BLaER1 treated with 17β-estradiol and CSF1 and Interleukin-3, amounts not matched to agents 10 nM and 100 nM (cell line): Measurements from ENCODE around the gene DMPK.

Source experiments
- H3K27ac ChIP-seq, 11 experiments: shearing (Covaris generic); formaldehyde crosslinking; 2 replicates each; pipeline ENCODE4 v1.8.1; 2022
- H3K27me3 ChIP-seq, 11 experiments: shearing (Covaris generic); formaldehyde crosslinking; 2 replicates each; pipeline ENCODE4 v1.8.1; 2022
- H3K36me3 ChIP-seq, 11 experiments: shearing (Covaris generic); formaldehyde crosslinking; 2 replicates each; pipeline ENCODE4 v1.8.1; 2022
- H3K4me1 ChIP-seq, 10 experiments: shearing (Covaris generic); formaldehyde crosslinking; 2 replicates each; pipeline ENCODE4 v1.8.1; 2022
- H3K4me2 ChIP-seq, 11 experiments: shearing (Covaris generic); formaldehyde crosslinking; 2 replicates each; pipeline ENCODE4 v1.8.1; 2022
- H3K4me3 ChIP-seq, 10 experiments: shearing (Covaris generic); formaldehyde crosslinking; 2 replicates each; pipeline ENCODE4 v1.8.1; 2022
- H3K9ac ChIP-seq, 11 experiments: shearing (Covaris generic); formaldehyde crosslinking; 2 replicates each; pipeline ENCODE4 v1.8.1; 2022
- H3K9me3 ChIP-seq, 11 experiments: shearing (Covaris generic); formaldehyde crosslinking; replicated peaks in 1 of 11; 2 replicates each; pipeline ENCODE4 v1.8.1; 2022
- H4K20me1 ChIP-seq, 11 experiments: shearing (Covaris generic); formaldehyde crosslinking; 2 replicates each; pipeline ENCODE4 v1.8.1; 2022
- Cebpa-rat ChIP-seq, 11 experiments: shearing (Covaris generic); IDR thresholded peaks; 2 replicates each; pipeline ENCODE4 v1.8.1; 2022

The DMPK gene

DNA sequence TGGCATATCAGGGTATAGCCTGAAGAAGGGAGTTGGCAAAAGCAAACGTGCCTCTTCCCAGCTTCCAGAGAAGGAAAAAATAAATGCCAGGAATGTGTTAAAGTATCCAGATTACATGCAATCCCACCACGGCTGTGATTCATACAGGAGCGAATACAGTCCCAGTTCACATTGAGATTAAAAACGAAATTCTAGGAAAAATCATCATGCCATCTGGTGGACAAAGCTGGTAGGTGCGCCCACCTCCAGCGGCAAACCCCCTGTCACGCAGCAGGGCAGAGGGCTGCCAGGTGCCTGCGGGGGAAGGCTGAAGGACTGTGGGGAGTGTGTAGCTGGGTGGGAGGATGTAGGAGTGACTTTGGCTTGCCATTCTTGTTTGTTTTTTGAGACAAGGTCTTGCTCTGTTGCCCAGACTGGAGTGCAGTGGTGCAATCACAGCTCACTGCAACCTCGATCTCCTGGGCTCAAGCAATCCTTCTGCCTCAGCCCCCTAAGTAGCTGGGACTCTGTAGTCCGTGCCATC lies 16.8 kb upstream of the DMPK start:
- Histone ChIP-seq H3K9ac (peak overlapping the region in 5 of 11 experiments; percentile 27 to 72 (median 56); a peak in 8 of 22 replicates), H3K36me3 (no peaks in the 10 kb centered on the region), H3K4me1 (peaks cover 25 to 43% (median 38%) of the 10 kb centered on the region in 10 experiments), H3K9me3 (no peaks in the 10 kb centered on the region), H3K27ac (peak overlapping the region in 6 of 11 experiments; percentile 15 to 84 (median 72); a peak in 12 of 22 replicates), H3K4me3 (no peak overlapping the region), H4K20me1 (peaks cover 0 to 39% (median 8%) of the 10 kb centered on the region in 11 experiments; a peak in 12 of 22 replicates), H3K4me2 (peak overlapping the region; percentile 53 to 89 (median 78)), H3K27me3 (peaks cover 0 to 81% (median 13%) of the 10 kb centered on the region in 11 experiments; a peak in 13 of 22 replicates)
- TF ChIP-seq Cebpa-rat (IDR thresholded peaks at IDR 0.05): peak in 5 of 11 experiments; percentile 38 to 93 (median 77); a peak in 11 of 22 replicates

DNA sequence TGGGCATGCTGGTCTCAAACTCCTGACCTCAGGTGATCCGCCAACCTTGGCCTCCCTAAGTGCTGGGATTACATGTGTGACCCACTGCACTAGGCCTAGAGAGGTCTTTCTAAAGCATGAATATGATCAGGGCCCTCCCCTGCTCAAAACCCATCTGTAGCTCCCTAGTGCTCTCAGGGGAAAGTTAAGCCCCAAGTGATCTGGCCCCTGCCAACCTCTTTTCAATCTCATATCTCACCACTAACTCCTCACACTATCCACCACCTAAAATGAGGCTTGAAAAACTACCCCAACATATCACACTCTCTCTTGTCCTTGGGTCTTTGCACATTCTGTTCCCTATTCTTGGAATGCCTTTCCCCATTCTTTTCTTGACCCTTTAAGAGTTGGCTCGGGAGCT lies 12.3 kb upstream of the DMPK start:
- Histone ChIP-seq H3K4me1 (peaks cover 42 to 56% (median 48%) of the 10 kb centered on the region in 10 experiments), H3K9ac (no peak overlapping the region), H3K27me3 (peaks cover under 1 to 65% (median 10%) of the 10 kb centered on the region in 11 experiments), H3K4me2 (0 out of 22 replicates have a peak overlapping the region, but pooled peaks of 1 of the 11 experiments have one; percentile 1), H3K4me3 (no peak overlapping the region), H4K20me1 (peaks cover 26 to 62% (median 30%) of the 10 kb centered on the region in 11 experiments), H3K36me3 (peaks cover 4 to 11% (median 7%) of the 10 kb centered on the region in 11 experiments), H3K9me3 (no peaks in the 10 kb centered on the region), H3K27ac (no peak overlapping the region)
- TF ChIP-seq Cebpa-rat (IDR thresholded peaks at IDR 0.05): no peak

GRCh38 chr19:45793876-45794275 lies 11.6 kb upstream of the DMPK start:
- peaks cover 8 to 65% (median 18%) of the 10 kb centered on the region in 11 experiments for H3K27me3 ChIP-seq
- H3K36me3 ChIP-seq: peaks cover 11 to 19% (median 14%) of the 10 kb centered on the region in 11 experiments
- peak overlapping the region; percentile 63 to 99 (median 78); a peak in 21 of 22 replicates for H3K4me2 ChIP-seq
- H4K20me1 ChIP-seq: peaks cover 32 to 63% (median 34%) of the 10 kb centered on the region in 11 experiments
- no peak overlapping the region for H3K4me3 ChIP-seq
- no peaks in the 10 kb centered on the region for H3K9me3 ChIP-seq
- no peak overlapping the region for H3K9ac ChIP-seq
- no peak for TF ChIP-seq Cebpa-rat (IDR thresholded peaks at IDR 0.05)
- peak overlapping the region in 1 of 11 experiments; percentile 86; a peak in 2 of 22 replicates for H3K27ac ChIP-seq
- peaks cover 34 to 49% (median 40%) of the 10 kb centered on the region in 10 experiments for H3K4me1 ChIP-seq

DNA sequence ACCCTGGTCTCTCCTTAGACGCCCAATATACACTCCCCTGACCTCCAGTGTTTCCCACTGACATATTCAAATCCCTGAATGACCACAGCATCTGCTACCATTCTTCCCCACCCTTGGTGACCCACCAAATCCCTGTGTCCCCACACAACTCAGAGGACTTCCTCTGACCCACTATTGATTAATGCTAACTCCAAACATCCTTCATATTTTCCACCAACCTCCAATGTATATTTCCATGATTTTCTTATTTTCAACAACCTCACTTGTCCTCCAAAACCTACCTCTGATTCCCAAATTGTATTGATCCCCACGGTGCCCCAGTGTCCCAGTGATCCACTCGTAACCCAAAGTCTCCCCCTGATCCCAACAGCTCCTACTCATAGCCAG lies 10.9 kb upstream of the DMPK start:
- H3K4me2 ChIP-seq: peak overlapping the region; percentile 63 to 99 (median 78)
- peaks cover 32 to 47% (median 38%) of the 10 kb centered on the region in 10 experiments for H3K4me1 ChIP-seq
- H3K9me3 ChIP-seq: no peaks in the 10 kb centered on the region
- TF ChIP-seq Cebpa-rat (IDR thresholded peaks at IDR 0.05): no peak
- H3K9ac ChIP-seq: peak overlapping the region in 3 of 11 experiments; percentile 82 to 88 (median 88); a peak in 4 of 22 replicates
- peaks cover 39 to 70% (median 41%) of the 10 kb centered on the region in 11 experiments for H4K20me1 ChIP-seq
- peaks cover 15 to 67% (median 25%) of the 10 kb centered on the region in 11 experiments for H3K27me3 ChIP-seq
- H3K36me3 ChIP-seq: peaks cover 18 to 26% (median 21%) of the 10 kb centered on the region in 11 experiments
- peak overlapping the region; percentile 73 to 86 (median 79); a peak in 17 of 20 replicates for H3K4me3 ChIP-seq
- peak overlapping the region in 3 of 11 experiments; percentile 41 to 86 (median 83); a peak in 5 of 22 replicates for H3K27ac ChIP-seq

GRCh38 chr19:45792470-45793177 lies 10.3 kb upstream of the DMPK start, which contains the start of gene DMWD:
DMWD (minus strand) TSS chr19:45792845; CDS start chr19:45792756, 89 bp downstream.
- peak within 1 kb of the TSS; percentile 81 to 89 (median 86) for H3K9ac ChIP-seq
- H3K27ac ChIP-seq: peak within 1 kb of the TSS; percentile 67 to 91 (median 86); a peak in 21 of 22 replicates
- H4K20me1 ChIP-seq: peaks cover 45 to 70% (median 46%) of the 10 kb centered on the region in 11 experiments
- no peaks in the 10 kb centered on the region for H3K9me3 ChIP-seq
- TF ChIP-seq Cebpa-rat (IDR thresholded peaks at IDR 0.05): no peak
- peaks cover 32 to 47% (median 38%) of the 10 kb centered on the region in 10 experiments for H3K4me1 ChIP-seq
- peaks cover 20 to 32% (median 25%) of the 10 kb centered on the region in 11 experiments for H3K36me3 ChIP-seq
- H3K4me2 ChIP-seq: peak within 1 kb of the TSS; percentile 93 to 100 (median 97)
- peak within 1 kb of the TSS; percentile 73 to 86 (median 79) for H3K4me3 ChIP-seq
- peaks cover 21 to 67% (median 30%) of the 10 kb centered on the region in 11 experiments for H3K27me3 ChIP-seq

- H3K27ac ChIP-seq: peak overlapping the region; percentile 67 to 91 (median 86); a peak in 21 of 22 replicates
- peaks cover 25 to 39% (median 32%) of the 10 kb centered on the region in 11 experiments for H3K36me3 ChIP-seq
These were observed 9.6 kb upstream of the DMPK start for GRCh38 chr19:45791744-45792469.

GRCh38 chr19:45790942-45791341 lies 8.7 kb upstream of the DMPK start:
- Histone ChIP-seq H3K4me1 (peaks cover 32 to 47% (median 38%) of the 10 kb centered on the region in 10 experiments), H3K27me3 (peaks cover 27 to 68% (median 47%) of the 10 kb centered on the region in 11 experiments), H3K4me2 (peak overlapping the region; percentile 93 to 100 (median 97)), H3K27ac (peak overlapping the region in 2 of 11 experiments; percentile 38 to 87; a peak in 3 of 22 replicates), H3K36me3 (peaks cover 35 to 48% (median 42%) of the 10 kb centered on the region in 11 experiments), H4K20me1 (peaks cover 61 to 85% (median 63%) of the 10 kb centered on the region in 11 experiments), H3K4me3 (peak overlapping the region in 9 of 10 experiments; percentile 76 to 86 (median 80); a peak in 17 of 20 replicates), H3K9ac (peak overlapping the region in 2 of 11 experiments; percentile 85 to 88; a peak in 2 of 22 replicates), H3K9me3 (no peaks in the 10 kb centered on the region)
- peak in 10 of 11 experiments; percentile 23 to 86 (median 76); a peak in 16 of 22 replicates for TF ChIP-seq Cebpa-rat (IDR thresholded peaks at IDR 0.05)

More at GRCh38 chr19:45791744-45792469, 9.6 kb upstream of the DMPK start:
- Histone ChIP-seq H3K9me3 (no peaks in the 10 kb centered on the region), H3K27me3 (peaks cover 24 to 68% (median 37%) of the 10 kb centered on the region in 11 experiments), H3K4me1 (peaks cover 32 to 47% (median 38%) of the 10 kb centered on the region in 10 experiments), H3K9ac (peak overlapping the region; percentile 81 to 89 (median 86)), H3K4me3 (peak overlapping the region; percentile 73 to 86 (median 79)), H3K4me2 (peak overlapping the region; percentile 93 to 100 (median 97)), H4K20me1 (peaks cover 52 to 77% (median 53%) of the 10 kb centered on the region in 11 experiments)
- TF ChIP-seq Cebpa-rat (IDR thresholded peaks at IDR 0.05): no peak
